Keratinocyte (primary cell): Measurements from ENCODE around the gene CORO7. TPM values are rescaled to one million over a fixed set of nuclear protein-coding genes. Genes with fewer than 3 reads are reported as not detected.

Experiments
- DNase-seq: peaks from one replicate; pipeline ENCODE4 v3.0.0-alpha.2; 2011; ENCODE audit warnings: low read depth, missing footprints, low spot score
- FAIRE-seq: peaks from 2 replicates; lab custom pipeline; 2011; peaks lifted over from hg19 to GRCh38; lab: Jason Lieb, UNC
- H2AFZ ChIP-seq: 2 replicates; pipeline ENCODE4 v1.6.0; 2012; ENCODE audit warnings: low read length, control low read depth, inconsistent platforms; ENCODE audit not compliant: control insufficient read depth
- H3K27ac ChIP-seq: 2 replicates; pipeline ENCODE4 v1.5.1; 2011; ENCODE audit warnings: low read length; ENCODE audit not compliant: control insufficient read depth, insufficient read depth
- H3K27me3 ChIP-seq: 3 replicates; pipeline ENCODE4 v1.6.0; 2011; ENCODE audit warnings: low read length; ENCODE audit not compliant: control insufficient read depth, insufficient read depth; ENCODE audit errors: extremely low read depth
- H3K36me3 ChIP-seq, 2 experiments: 2 replicates in 1 of 2; 3 replicates in 1 of 2; pipeline ENCODE4 v1.5.1; 2011; ENCODE audit warnings: low read length in 2 of 2, mild to moderate bottlenecking in 1 of 2; ENCODE audit not compliant: control insufficient read depth in 2 of 2, insufficient read depth in 2 of 2; ENCODE audit errors: extremely low read depth in 1 of 2
- H3K4me1 ChIP-seq: 3 replicates; pipeline ENCODE4 v1.5.1; 2011; ENCODE audit warnings: low read length; ENCODE audit not compliant: control insufficient read depth, insufficient read depth; ENCODE audit errors: extremely low read depth
- H3K4me2 ChIP-seq: 3 replicates; pipeline ENCODE4 v1.6.0; 2011; ENCODE audit warnings: low read depth, low read length; ENCODE audit not compliant: control insufficient read depth, insufficient read depth; ENCODE audit errors: extremely low read depth
- H3K4me3 ChIP-seq, 3 experiments: fragments of 200-600 bp in 1 of 3; sonication (generic) in 1 of 3; 2 replicates in 2 of 3; 3 replicates in 1 of 3; pipeline ENCODE4 v1.5.1; 2011 to 2016; ENCODE audit warnings: low read length in 3 of 3, mild to moderate bottlenecking in 3 of 3, control low read depth in 2 of 3, inconsistent platforms in 1 of 3, low read depth in 1 of 3, mixed read lengths in 1 of 3, mixed run types in 1 of 3, moderate library complexity in 1 of 3; ENCODE audit not compliant: control insufficient read depth in 2 of 3, insufficient read depth in 2 of 3; ENCODE audit errors: extremely low read depth in 1 of 3
- H3K79me2 ChIP-seq: 2 replicates; pipeline ENCODE4 v1.6.0; 2012; ENCODE audit warnings: low read length; ENCODE audit not compliant: control insufficient read depth, insufficient read depth
- H3K9ac ChIP-seq: 3 replicates; pipeline ENCODE4 v1.6.0; 2011; ENCODE audit warnings: low read length; ENCODE audit not compliant: control insufficient read depth, insufficient read depth; ENCODE audit errors: extremely low read depth
- H3K9me1 ChIP-seq: 3 replicates; pipeline ENCODE4 v1.6.0; 2011; ENCODE audit warnings: low read length; ENCODE audit not compliant: control insufficient read depth, insufficient read depth; ENCODE audit errors: extremely low read depth
- H3K9me3 ChIP-seq: 2 replicates; pipeline ENCODE4 v1.5.1; 2012; ENCODE audit warnings: low read depth, low read length; ENCODE audit not compliant: control insufficient read depth
- H4K20me1 ChIP-seq: 3 replicates; pipeline ENCODE4 v1.6.0; 2011; ENCODE audit warnings: low read length; ENCODE audit not compliant: control insufficient read depth, insufficient read depth; ENCODE audit errors: extremely low read depth
- CTCF ChIP-seq, 3 experiments: IDR thresholded peaks in 1 of 3; conservative IDR thresholded peaks in 1 of 3; optimal IDR thresholded peaks in 1 of 3; 2 replicates in 2 of 3; 3 replicates in 1 of 3; pipeline versions ENCODE3 to v1.5.1; 2011; ENCODE audit warnings: low read length in 3 of 3, mild to moderate bottlenecking in 3 of 3, moderate library complexity in 2 of 3, control low read depth in 1 of 3, inconsistent platforms in 1 of 3; ENCODE audit not compliant: insufficient read depth in 2 of 3; ENCODE audit errors: extremely low read depth in 1 of 3
- EZH2 ChIP-seq: IDR thresholded peaks from one replicate; pipeline ENCODE4 v1.6.1; 2012; ENCODE audit warnings: inconsistent platforms, mild to moderate bottlenecking, low read length, moderate library complexity
- dilution Hi-C: fragments of 300-500 bp; cut with MboI; formaldehyde crosslinking; loops from one replicate; pipeline ENCODE4 v1.7.0; 2020; ENCODE audit warnings: low sequenced_read_pairs; ENCODE audit not compliant: extremely low pct_ligation_motif_present
- polyA plus RNA-seq, 5 experiments: library from polyadenylated mRNA; depleted of rRNA in 3 of 5; stranded (reverse) in 3 of 5; stranded (forward) in 1 of 5; unstranded in 1 of 5; fragments of >200 nt; gene quantifications; 1 replicate in 1 of 5; 2 replicates in 3 of 5; 3 replicates in 1 of 5; pipeline versions ENCODE4 v1.2.1 to v1.2.3, GENCODE V29; 2011 to 2012; ENCODE audit warnings: missing spikeins in 2 of 5, low read depth in 1 of 5, low replicate concordance in 1 of 5

CORO7 gene
- polyA plus RNA-seq, 1 donor (not counting 4 experiments of a cell fraction or from before 2014, with no cell fraction given) = 8.4 TPM

GRCh38 chr16:4340443-4340842 is 76.0 kb downstream of the CORO7 start:
- no peak for TF ChIP-seq EZH2
- no peak for TF ChIP-seq CTCF (optimal IDR thresholded peaks at IDR 0.05 in 1 of 3, IDR thresholded peaks at IDR 0.05 in 1 of 3, conservative IDR thresholded peaks at IDR 0.05 in 1 of 3; ENCODE audit: extremely low read depth in 1 of 3, insufficient read depth in 2 of 3, low read length in 3 of 3)
- Histone ChIP-seq H3K27me3 (no peaks in the 10 kb centered on the region), H3K9me1 (no peaks in the 10 kb centered on the region), H3K36me3 (peaks cover 10 to 25% of the 10 kb centered on the region in 2 experiments), H2AFZ (no peak overlapping the region), H4K20me1 (peaks cover 19% of the 10 kb centered on the region), H3K9ac (no peak overlapping the region), H3K79me2 (peaks cover 33% of the 10 kb centered on the region), H3K9me3 (no peaks in the 10 kb centered on the region), H3K27ac (no peak overlapping the region), H3K4me1 (no peaks in the 10 kb centered on the region), H3K4me3 (no peak overlapping the region), H3K4me2 (no peak overlapping the region)
- DNase-seq = no peak
- dilution Hi-C loops = no loop called here
- FAIRE-seq = no peak

GRCh38 chr16:4339909-4340308 is 76.5 kb downstream of the CORO7 start:
- DNase-seq = no peak
- no peak overlapping the region for H3K4me2 ChIP-seq
- no peak overlapping the region for H3K27ac ChIP-seq
- no peaks in the 10 kb centered on the region for H3K27me3 ChIP-seq
- no peak overlapping the region for H2AFZ ChIP-seq
- TF ChIP-seq CTCF (optimal IDR thresholded peaks at IDR 0.05 in 1 of 3, IDR thresholded peaks at IDR 0.05 in 1 of 3, conservative IDR thresholded peaks at IDR 0.05 in 1 of 3; ENCODE audit: extremely low read depth in 1 of 3, insufficient read depth in 2 of 3, low read length in 3 of 3) (no peak), EZH2 (no peak)
- peaks cover 14% of the 10 kb centered on the region for H4K20me1 ChIP-seq
- H3K36me3 ChIP-seq = peaks cover 10 to 27% of the 10 kb centered on the region in 2 experiments
- H3K9ac ChIP-seq = no peak overlapping the region
- H3K9me1 ChIP-seq = no peaks in the 10 kb centered on the region
- H3K4me3 ChIP-seq = no peak overlapping the region
- no peaks in the 10 kb centered on the region for H3K9me3 ChIP-seq
- peaks cover 29% of the 10 kb centered on the region for H3K79me2 ChIP-seq
- FAIRE-seq = no peak
- no peaks in the 10 kb centered on the region for H3K4me1 ChIP-seq
- dilution Hi-C loops = no loop called here
